SH-SY5Y (cell line): ENCODE measurements around the gene CNOT3.

Experiments
- GATA2 ChIP-seq: IDR thresholded peaks from 2 replicates; pipeline ENCODE4 v1.6.1; 2011; ENCODE audit warnings: mild to moderate bottlenecking, low read depth, low read length
- GATA3 ChIP-seq: IDR thresholded peaks from 2 replicates; pipeline ENCODE4 v1.6.1; 2011; ENCODE audit warnings: low read depth, mild to moderate bottlenecking, low read length, moderate library complexity

- TF ChIP-seq GATA2 = no peak
- no peak for TF ChIP-seq GATA3
Observed at GRCh38 chr19:54145541-54146158, 8.1 kb downstream of the CNOT3 start.
